ENCODE data around the gene CAPZB.

CAPZB gene

GRCh38 chr1:19424651-19425570 is 60.4 kb downstream of the CAPZB start:
- ATAC-seq: no peak
- Mint-ChIP-seq H3K4me1 (peaks cover 75% of the 10 kb centered on the region), H3K4me3 (no peak overlapping the region), H3K9me3 (no peaks in the 10 kb centered on the region), H3K36me3 (peaks cover 5% of the 10 kb centered on the region), H3K27me3 (no peaks in the 10 kb centered on the region), H3K27ac (peak overlapping the region; percentile 5)

GRCh38 chr1:19423130-19423529 is 62.2 kb downstream of the CAPZB start:
- no peak for ATAC-seq
- H3K4me3 Mint-ChIP-seq: no peak overlapping the region

GRCh38 chr1:19421365-19421764 is 64.0 kb downstream of the CAPZB start:
- no peak for ATAC-seq
- Mint-ChIP-seq H3K4me3 (no peak overlapping the region), H3K27ac (no peak overlapping the region), H3K27me3 (no peaks in the 10 kb centered on the region), H3K4me1 (peaks cover 76% of the 10 kb centered on the region), H3K9me3 (no peaks in the 10 kb centered on the region), H3K36me3 (peaks cover 30% of the 10 kb centered on the region)

More at GRCh38 chr1:19423130-19423529, 62.2 kb downstream of the CAPZB start:
- Mint-ChIP-seq H3K27ac (no peak overlapping the region), H3K9me3 (no peaks in the 10 kb centered on the region), H3K36me3 (peaks cover 18% of the 10 kb centered on the region), H3K27me3 (no peaks in the 10 kb centered on the region), H3K4me1 (peaks cover 66% of the 10 kb centered on the region)

- ATAC-seq: no peak
- Mint-ChIP-seq H3K27ac (no peak overlapping the region), H3K36me3 (peaks cover 32% of the 10 kb centered on the region), H3K9me3 (no peaks in the 10 kb centered on the region), H3K27me3 (no peaks in the 10 kb centered on the region), H3K4me3 (no peak overlapping the region), H3K4me1 (peaks cover 73% of the 10 kb centered on the region)
Measured at GRCh38 chr1:19420606-19421005, 64.7 kb downstream of the CAPZB start.

- H3K4me1 Mint-ChIP-seq: peaks cover 70% of the 10 kb centered on the region
- peaks cover 32% of the 10 kb centered on the region for H3K36me3 Mint-ChIP-seq
- no peak overlapping the region for H3K4me3 Mint-ChIP-seq
- ATAC-seq: no peak
- H3K9me3 Mint-ChIP-seq: no peaks in the 10 kb centered on the region
- H3K27ac Mint-ChIP-seq: no peak overlapping the region
- no peaks in the 10 kb centered on the region for H3K27me3 Mint-ChIP-seq
Measured at GRCh38 chr1:19419691-19420090, 65.6 kb downstream of the CAPZB start.

- no peak for ATAC-seq
- no peaks in the 10 kb centered on the region for H3K27me3 Mint-ChIP-seq
- peaks cover 32% of the 10 kb centered on the region for H3K36me3 Mint-ChIP-seq
- no peak overlapping the region for H3K27ac Mint-ChIP-seq
- H3K4me3 Mint-ChIP-seq: no peak overlapping the region
- H3K9me3 Mint-ChIP-seq: no peaks in the 10 kb centered on the region
- peaks cover 64% of the 10 kb centered on the region for H3K4me1 Mint-ChIP-seq
Measured at GRCh38 chr1:19418503-19418971, 66.8 kb downstream of the CAPZB start.

- no peak overlapping the region for H3K27ac Mint-ChIP-seq
- H3K4me1 Mint-ChIP-seq: peaks cover 65% of the 10 kb centered on the region
- no peak for ATAC-seq
- no peaks in the 10 kb centered on the region for H3K9me3 Mint-ChIP-seq
- H3K4me3 Mint-ChIP-seq: no peak overlapping the region
- peaks cover 32% of the 10 kb centered on the region for H3K36me3 Mint-ChIP-seq
- no peaks in the 10 kb centered on the region for H3K27me3 Mint-ChIP-seq
Measured at GRCh38 chr1:19416921-19417470, 68.3 kb downstream of the CAPZB start.

- Mint-ChIP-seq H3K27ac (no peak overlapping the region), H3K4me3 (no peak overlapping the region), H3K36me3 (peaks cover 32% of the 10 kb centered on the region), H3K4me1 (peaks cover 64% of the 10 kb centered on the region), H3K27me3 (no peaks in the 10 kb centered on the region), H3K9me3 (no peaks in the 10 kb centered on the region)
- no peak for ATAC-seq
Measured at GRCh38 chr1:19416145-19416544, 69.2 kb downstream of the CAPZB start.

- H3K27ac Mint-ChIP-seq: no peak overlapping the region
- no peak overlapping the region for H3K4me3 Mint-ChIP-seq
- H3K9me3 Mint-ChIP-seq: no peaks in the 10 kb centered on the region
- H3K27me3 Mint-ChIP-seq: no peaks in the 10 kb centered on the region
- H3K36me3 Mint-ChIP-seq: peaks cover 38% of the 10 kb centered on the region
- ATAC-seq: no peak
- H3K4me1 Mint-ChIP-seq: peaks cover 73% of the 10 kb centered on the region
Measured at GRCh38 chr1:19414515-19415121, 70.7 kb downstream of the CAPZB start.

GRCh38 chr1:19413999-19414398 is 71.3 kb downstream of the CAPZB start:
- H3K27ac Mint-ChIP-seq: no peak overlapping the region
- no peaks in the 10 kb centered on the region for H3K27me3 Mint-ChIP-seq
- H3K9me3 Mint-ChIP-seq: no peaks in the 10 kb centered on the region
- no peak overlapping the region for H3K4me3 Mint-ChIP-seq
- peaks cover 35% of the 10 kb centered on the region for H3K36me3 Mint-ChIP-seq
- ATAC-seq: no peak
- H3K4me1 Mint-ChIP-seq: peaks cover 79% of the 10 kb centered on the region

- no peak for ATAC-seq
- H3K4me3 Mint-ChIP-seq: no peak overlapping the region
- H3K9me3 Mint-ChIP-seq: no peaks in the 10 kb centered on the region
- H3K4me1 Mint-ChIP-seq: peaks cover 68% of the 10 kb centered on the region
- no peaks in the 10 kb centered on the region for H3K27me3 Mint-ChIP-seq
- H3K27ac Mint-ChIP-seq: no peak overlapping the region
- peaks cover 22% of the 10 kb centered on the region for H3K36me3 Mint-ChIP-seq
Measured at GRCh38 chr1:19412654-19413053, 72.7 kb downstream of the CAPZB start.

GRCh38 chr1:19411612-19412011 is 73.7 kb downstream of the CAPZB start:
- ATAC-seq: peak; percentile 89
- no peaks in the 10 kb centered on the region for H3K9me3 Mint-ChIP-seq

GRCh38 chr1:19410393-19410792 is 74.9 kb downstream of the CAPZB start:
- peak overlapping the region; percentile 37 for H3K27ac Mint-ChIP-seq
- ATAC-seq: no peak
- H3K27me3 Mint-ChIP-seq: no peaks in the 10 kb centered on the region
- H3K4me1 Mint-ChIP-seq: peaks cover 66% of the 10 kb centered on the region
- no peaks in the 10 kb centered on the region for H3K9me3 Mint-ChIP-seq
- peaks cover 13% of the 10 kb centered on the region for H3K36me3 Mint-ChIP-seq
- no peak overlapping the region for H3K4me3 Mint-ChIP-seq

More at GRCh38 chr1:19411612-19412011, 73.7 kb downstream of the CAPZB start:
- no peaks in the 10 kb centered on the region for H3K27me3 Mint-ChIP-seq
- H3K4me3 Mint-ChIP-seq: no peak overlapping the region
- H3K36me3 Mint-ChIP-seq: peaks cover 13% of the 10 kb centered on the region
- peaks cover 65% of the 10 kb centered on the region for H3K4me1 Mint-ChIP-seq
- H3K27ac Mint-ChIP-seq: peak overlapping the region; percentile 50

GRCh38 chr1:19409477-19410341 is 75.6 kb downstream of the CAPZB start:
- no peak for ATAC-seq
- Mint-ChIP-seq H3K36me3 (peaks cover 20% of the 10 kb centered on the region), H3K4me1 (peaks cover 68% of the 10 kb centered on the region), H3K4me3 (no peak overlapping the region), H3K27ac (no peak overlapping the region), H3K27me3 (no peaks in the 10 kb centered on the region), H3K9me3 (no peaks in the 10 kb centered on the region)
